Measurements from ENCODE around the gene MEG3. TPM values are rescaled to one million over a fixed set of nuclear protein-coding genes. Genes with fewer than 3 reads are reported as not detected.

Gene MEG3
- total RNA-seq, 2 experiments from 2014 or later, result not detected

- no peak overlapping the region for H3K4me3 Mint-ChIP-seq
- CTCF ChIA-PET, result no interaction called here
These were observed 42.1 kb upstream of the MEG3 start for GRCh38 chr14:100783630-100784370.

GRCh38 chr14:100784523-100785337, 41.2 kb upstream of the MEG3 start:
- intact Hi-C loops (cut with micrococcal nuclease), result no loop called here
- Mint-ChIP-seq H3K36me3 (ENCODE audit: low read depth) (no peaks in the 10 kb centered on the region), H3K4me3 (no peak overlapping the region), H3K9me3 (no peaks in the 10 kb centered on the region), H3K27ac (no peak overlapping the region), H3K4me1 (ENCODE audit: low read depth) (no peaks in the 10 kb centered on the region), H3K27me3 (ENCODE audit: low read depth) (peaks cover 2% of the 10 kb centered on the region)
- CTCF ChIA-PET, result no interaction called here
- no peak for DNase-seq

More at GRCh38 chr14:100783630-100784370, 42.1 kb upstream of the MEG3 start:
- Mint-ChIP-seq H3K4me1 (ENCODE audit: low read depth) (no peaks in the 10 kb centered on the region), H3K27me3 (ENCODE audit: low read depth) (peaks cover 2% of the 10 kb centered on the region), H3K36me3 (ENCODE audit: low read depth) (no peaks in the 10 kb centered on the region), H3K9me3 (no peaks in the 10 kb centered on the region), H3K27ac (no peak overlapping the region)
- intact Hi-C loops (cut with micrococcal nuclease), result no loop called here
- DNase-seq, result no peak

- no peak for DNase-seq
- intact Hi-C loops (cut with micrococcal nuclease), result no loop called here
- Mint-ChIP-seq H3K4me1 (ENCODE audit: low read depth) (no peaks in the 10 kb centered on the region), H3K36me3 (ENCODE audit: low read depth) (no peaks in the 10 kb centered on the region), H3K27ac (no peak overlapping the region), H3K9me3 (no peaks in the 10 kb centered on the region), H3K4me3 (no peak overlapping the region), H3K27me3 (ENCODE audit: low read depth) (peaks cover 2% of the 10 kb centered on the region)
- CTCF ChIA-PET, result no interaction called here
These were observed 40.6 kb upstream of the MEG3 start for GRCh38 chr14:100785338-100785615.

- CTCF ChIA-PET, result no interaction called here
- Mint-ChIP-seq H3K4me3 (no peak overlapping the region), H3K36me3 (ENCODE audit: low read depth) (no peaks in the 10 kb centered on the region), H3K27me3 (ENCODE audit: low read depth) (peaks cover 2% of the 10 kb centered on the region), H3K27ac (no peak overlapping the region), H3K9me3 (no peaks in the 10 kb centered on the region), H3K4me1 (ENCODE audit: low read depth) (no peaks in the 10 kb centered on the region)
- no peak for DNase-seq
- intact Hi-C loops (cut with micrococcal nuclease), result no loop called here
These were observed 40.3 kb upstream of the MEG3 start for GRCh38 chr14:100785626-100786025.

- Mint-ChIP-seq H3K4me3 (no peak overlapping the region), H3K9me3 (no peaks in the 10 kb centered on the region), H3K4me1 (ENCODE audit: low read depth) (no peaks in the 10 kb centered on the region), H3K27me3 (ENCODE audit: low read depth) (peaks cover 5% of the 10 kb centered on the region), H3K36me3 (ENCODE audit: low read depth) (no peaks in the 10 kb centered on the region), H3K27ac (no peak overlapping the region)
- CTCF ChIA-PET, result no interaction called here
- intact Hi-C loops (cut with micrococcal nuclease), result no loop called here
- no peak for DNase-seq
These were observed 39.8 kb upstream of the MEG3 start for GRCh38 chr14:100786131-100786530.

- no peaks in the 10 kb centered on the region for H3K9me3 Mint-ChIP-seq
- no peak overlapping the region for H3K4me3 Mint-ChIP-seq
- no peak for DNase-seq
- CTCF ChIA-PET, result no interaction called here
- intact Hi-C loops (cut with micrococcal nuclease), result no loop called here
- H3K27ac Mint-ChIP-seq, result no peak overlapping the region
- peaks cover 5% of the 10 kb centered on the region for H3K27me3 Mint-ChIP-seq (ENCODE audit: low read depth)
- no peaks in the 10 kb centered on the region for H3K4me1 Mint-ChIP-seq (ENCODE audit: low read depth)
- H3K36me3 Mint-ChIP-seq (ENCODE audit: low read depth), result no peaks in the 10 kb centered on the region
These were observed 39.2 kb upstream of the MEG3 start for GRCh38 chr14:100786576-100787219.

- H3K27me3 Mint-ChIP-seq (ENCODE audit: low read depth), result peaks cover 5% of the 10 kb centered on the region
- H3K4me1 Mint-ChIP-seq (ENCODE audit: low read depth), result no peaks in the 10 kb centered on the region
- intact Hi-C loops (cut with micrococcal nuclease), result no loop called here
- DNase-seq, result no peak
- no peak overlapping the region for H3K4me3 Mint-ChIP-seq
- no peak overlapping the region for H3K27ac Mint-ChIP-seq
- H3K36me3 Mint-ChIP-seq (ENCODE audit: low read depth), result no peaks in the 10 kb centered on the region
- CTCF ChIA-PET, result no interaction called here
- H3K9me3 Mint-ChIP-seq, result no peaks in the 10 kb centered on the region
These were observed 38.3 kb upstream of the MEG3 start for GRCh38 chr14:100787659-100788058.

GRCh38 chr14:100788517-100788916, 37.4 kb upstream of the MEG3 start:
- Mint-ChIP-seq H3K36me3 (ENCODE audit: low read depth) (no peaks in the 10 kb centered on the region), H3K27ac (no peak overlapping the region), H3K27me3 (ENCODE audit: low read depth) (peaks cover 5% of the 10 kb centered on the region), H3K4me1 (ENCODE audit: low read depth) (no peaks in the 10 kb centered on the region), H3K4me3 (no peak overlapping the region), H3K9me3 (no peaks in the 10 kb centered on the region)
- CTCF ChIA-PET, result no interaction called here
- intact Hi-C loops (cut with micrococcal nuclease), result no loop called here
- DNase-seq, result no peak

GRCh38 chr14:100788942-100789341, 37.0 kb upstream of the MEG3 start:
- Mint-ChIP-seq H3K27me3 (ENCODE audit: low read depth) (peaks cover 5% of the 10 kb centered on the region), H3K9me3 (no peaks in the 10 kb centered on the region), H3K4me1 (ENCODE audit: low read depth) (no peaks in the 10 kb centered on the region), H3K36me3 (ENCODE audit: low read depth) (no peaks in the 10 kb centered on the region), H3K27ac (no peak overlapping the region), H3K4me3 (no peak overlapping the region)
- CTCF ChIA-PET, result no interaction called here
- no peak for DNase-seq
- intact Hi-C loops (cut with micrococcal nuclease), result no loop called here

GRCh38 chr14:100789460-100790417, 36.2 kb upstream of the MEG3 start:
- H3K36me3 Mint-ChIP-seq (ENCODE audit: low read depth), result no peaks in the 10 kb centered on the region
- intact Hi-C loops (cut with micrococcal nuclease), result no loop called here
- H3K9me3 Mint-ChIP-seq, result no peaks in the 10 kb centered on the region
- peaks cover 7% of the 10 kb centered on the region for H3K27me3 Mint-ChIP-seq (ENCODE audit: low read depth)
- no peaks in the 10 kb centered on the region for H3K4me1 Mint-ChIP-seq (ENCODE audit: low read depth)
- no peak overlapping the region for H3K27ac Mint-ChIP-seq
- no peak for DNase-seq
- no peak overlapping the region for H3K4me3 Mint-ChIP-seq
- CTCF ChIA-PET, result no interaction called here

GRCh38 chr14:100790502-100791347, 35.2 kb upstream of the MEG3 start:
- no peaks in the 10 kb centered on the region for H3K4me1 Mint-ChIP-seq (ENCODE audit: low read depth)
- CTCF ChIA-PET, result no interaction called here

More at GRCh38 chr14:100790502-100791347, 35.2 kb upstream of the MEG3 start:
- H3K27ac Mint-ChIP-seq, result no peak overlapping the region
- no peak for DNase-seq
- no peaks in the 10 kb centered on the region for H3K9me3 Mint-ChIP-seq
- H3K4me3 Mint-ChIP-seq, result no peak overlapping the region
- peaks cover 7% of the 10 kb centered on the region for H3K27me3 Mint-ChIP-seq (ENCODE audit: low read depth)
- intact Hi-C loops (cut with micrococcal nuclease), result no loop called here
- no peaks in the 10 kb centered on the region for H3K36me3 Mint-ChIP-seq (ENCODE audit: low read depth)

Data from activated naive CD4-positive, alpha-beta T cell treated with anti-CD3 and anti-CD28 coated beads for 36 hours (primary cell).